D341Med (cell line): ENCODE data around the gene HES7.
A peak's percentile ranks its signal among the peaks of the same experiment; 100 is the strongest.
"Not testable (repeated sequence)": the region's sequence is repeated elsewhere in the genome, so short reads cannot be mapped to it uniquely, and the experiment has no call there.

Source experiments
- DNase-seq: peaks from one replicate; pipeline ENCODE4 v3.0.0; 2012; ENCODE audit warnings: low spot score

HES7 gene

GRCh38 chr17:8123695-8124349 is at the start of gene HES7:
TSS of gene HES7 (minus strand) at chr17:8124106. CDS start at chr17:8124084, 22 bp downstream.
- no peak for DNase-seq

- DNase-seq, result peak; percentile 55
These were observed 49.4 kb upstream of the HES7 start for GRCh38 chr17:8173056-8173870.

GRCh38 chr17:8170186-8170585 is 46.3 kb upstream of the HES7 start:
- not testable (repeated sequence) for DNase-seq

GRCh38 chr17:8167526-8167925 is 43.6 kb upstream of the HES7 start:
- no peak for DNase-seq

- no peak for DNase-seq
These were observed 42.8 kb upstream of the HES7 start for GRCh38 chr17:8166731-8167130.

- no peak for DNase-seq
These were observed 40.9 kb upstream of the HES7 start for GRCh38 chr17:8164815-8165131.

- no peak for DNase-seq
These were observed 40.3 kb upstream of the HES7 start for GRCh38 chr17:8163978-8164814.

GRCh38 chr17:8162997-8163977 is 39.4 kb upstream of the HES7 start:
- DNase-seq, result peak; percentile 80

GRCh38 chr17:8162233-8162996 is 38.5 kb upstream of the HES7 start, which contains the start of gene VAMP2:
TSS of gene VAMP2 (minus strand) at chr17:8162948. CDS start at chr17:8162879, 69 bp downstream.
- DNase-seq, result peak; percentile 55

- no peak for DNase-seq
These were observed 37.7 kb upstream of the HES7 start for GRCh38 chr17:8161289-8162232.

GRCh38 chr17:8160741-8161221 is 36.9 kb upstream of the HES7 start:
- DNase-seq, result no peak

- DNase-seq, result no peak
These were observed 36.3 kb upstream of the HES7 start for GRCh38 chr17:8160224-8160577.

- no peak for DNase-seq
These were observed 35.7 kb upstream of the HES7 start for GRCh38 chr17:8159459-8160223.

GRCh38 chr17:8159032-8159400 is 35.1 kb upstream of the HES7 start:
- no peak for DNase-seq

- DNase-seq, result peak; percentile 61
These were observed 34.5 kb upstream of the HES7 start for GRCh38 chr17:8158267-8159031.

GRCh38 chr17:8156246-8156992 is 32.5 kb upstream of the HES7 start:
- DNase-seq, result peak; percentile 83

- no peak for DNase-seq
These were observed 32.0 kb upstream of the HES7 start for GRCh38 chr17:8155996-8156245.
